NOMO-1 treated with DMSO at 0.1 percent for 48 hours (cell line): ENCODE data around the gene EAF1.
A peak's percentile ranks its signal among the peaks of the same experiment; 100 is the strongest.
"Not testable (repeated sequence)": the region's sequence is repeated elsewhere in the genome, so short reads cannot be mapped to it uniquely, and the experiment has no call there.

ENCODE experiments used
- DNase-seq: peaks from one replicate; lab custom pipeline; 2025; ENCODE audit not compliant: unreplicated experiment; lab: John Stamatoyannopoulos, UW

EAF1 gene

DNA sequence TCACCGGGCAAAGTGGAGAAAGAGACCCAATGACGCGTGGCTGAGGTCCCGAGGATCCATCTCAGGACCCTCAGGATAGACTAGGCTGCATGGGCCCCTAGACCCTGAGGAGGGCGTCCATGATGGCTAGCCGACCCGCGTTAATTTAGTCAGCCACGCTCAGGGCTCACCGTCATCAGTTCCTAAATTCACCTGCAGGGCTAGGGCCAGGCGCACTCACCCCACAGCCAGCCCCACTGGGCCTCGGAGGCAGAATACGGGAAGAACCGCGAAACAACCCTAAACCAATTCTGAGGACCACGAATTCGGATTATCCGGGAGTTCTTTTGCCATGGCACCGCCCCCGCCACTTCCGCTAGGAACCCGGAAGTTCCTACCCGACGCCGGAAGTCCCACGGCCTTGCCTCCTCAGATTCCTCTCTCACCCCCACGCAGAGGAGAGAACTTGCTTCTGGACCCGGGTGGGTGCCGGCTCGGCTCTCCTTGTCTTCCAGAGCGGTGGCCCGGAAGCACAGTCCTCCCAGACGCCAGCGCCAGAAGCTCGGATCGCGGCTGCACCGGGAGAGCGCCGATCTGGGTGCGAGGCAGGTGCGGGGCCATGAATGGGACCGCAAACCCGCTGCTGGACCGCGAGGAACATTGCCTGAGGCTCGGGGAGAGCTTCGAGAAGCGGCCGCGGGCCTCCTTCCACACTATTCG lies at the start of gene EAF1, which contains the start of gene METTL6:
Gene EAF1, plus strand, starts transcription at position 417 of the 699 bp plus-strand sequence. Its CDS starts 182 bp downstream, at position 599.
Gene METTL6, minus strand, starts transcription at position 363 of the 699 bp plus-strand sequence. CDS start 1,033 bp downstream, outside the sequence.
- peak; percentile 73 for DNase-seq

DNA sequence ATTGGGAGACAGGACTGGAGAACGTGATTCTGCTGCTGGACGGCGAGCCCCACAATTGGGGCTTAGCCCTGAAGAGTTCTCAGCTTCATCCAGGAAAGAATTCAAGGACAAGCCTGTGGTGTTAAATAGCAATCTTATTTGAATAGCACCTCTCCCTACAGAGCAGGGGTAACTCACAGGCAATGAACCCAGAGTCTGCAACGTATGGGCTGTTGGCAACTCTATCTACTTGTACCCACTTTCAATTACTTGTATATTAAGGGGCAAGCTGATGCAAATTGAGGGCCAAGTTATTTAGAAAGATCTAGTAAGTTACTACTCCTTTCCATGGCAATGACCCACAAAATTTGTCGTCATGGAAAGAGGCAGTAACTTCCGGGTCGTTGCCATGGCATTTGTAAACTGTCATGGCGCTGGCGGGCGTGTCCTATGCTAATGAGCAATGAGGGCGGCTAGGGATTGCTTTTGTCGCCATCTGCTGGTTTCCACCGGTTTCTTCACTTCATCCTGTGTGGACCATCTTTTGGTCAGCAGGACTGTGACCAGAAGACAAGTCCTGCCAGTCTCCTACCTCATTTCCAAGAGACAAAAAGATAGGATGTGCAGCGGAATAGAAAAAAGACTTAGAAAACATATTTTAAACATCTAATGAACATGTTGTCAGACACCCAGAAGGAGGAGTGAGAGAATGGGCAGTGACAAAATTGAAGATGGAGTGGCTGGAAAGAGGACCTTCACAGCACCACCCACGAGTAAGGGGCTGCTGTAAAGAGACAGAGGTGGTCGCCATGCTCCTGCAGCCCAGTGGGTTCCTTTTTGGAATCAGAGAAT lies 49.2 kb upstream of the EAF1 start:
- DNase-seq, result peak; percentile 88

DNA sequence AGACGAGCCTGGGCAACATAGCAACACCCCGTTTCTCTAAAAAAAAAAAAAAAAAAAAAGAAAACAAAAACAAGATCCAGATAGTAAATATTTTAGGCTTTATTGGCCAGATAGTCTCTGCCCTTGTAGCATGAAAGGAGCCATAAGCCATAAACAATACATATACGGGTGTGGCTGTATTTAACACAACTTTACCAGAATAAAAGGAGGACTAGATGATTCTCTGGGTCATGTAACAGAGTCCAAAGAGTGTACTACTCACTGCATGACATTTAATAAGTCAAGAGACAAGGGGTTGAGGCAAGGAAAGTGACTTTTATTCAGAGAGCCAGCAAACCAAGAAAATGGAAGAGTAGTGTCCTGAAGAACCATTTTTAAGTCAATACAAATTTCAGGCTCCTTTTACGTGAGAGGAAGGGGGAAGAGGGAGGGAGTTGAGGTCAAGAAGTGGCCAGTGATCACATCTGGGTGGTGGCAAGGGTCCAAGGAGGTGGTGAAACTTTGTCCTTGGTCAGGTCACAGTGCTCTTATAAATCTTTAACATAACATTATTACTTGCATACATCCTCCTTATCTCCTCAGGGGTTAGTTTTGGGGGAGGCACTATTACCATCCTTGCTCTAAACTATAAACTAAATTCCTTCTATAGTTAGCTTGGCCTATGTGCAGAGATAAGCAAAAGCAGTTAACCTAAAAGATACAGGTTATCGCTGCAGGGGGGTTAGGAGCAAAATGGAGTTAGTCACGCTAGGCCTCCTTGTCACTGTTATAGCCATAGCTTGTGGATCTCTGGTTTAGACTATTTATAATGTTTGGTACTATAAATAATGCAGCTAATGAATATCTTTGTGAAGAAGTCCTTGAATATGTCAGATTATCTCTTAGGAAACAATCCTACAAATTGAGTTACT lies 46.2 kb upstream of the EAF1 start:
- no peak for DNase-seq

DNA sequence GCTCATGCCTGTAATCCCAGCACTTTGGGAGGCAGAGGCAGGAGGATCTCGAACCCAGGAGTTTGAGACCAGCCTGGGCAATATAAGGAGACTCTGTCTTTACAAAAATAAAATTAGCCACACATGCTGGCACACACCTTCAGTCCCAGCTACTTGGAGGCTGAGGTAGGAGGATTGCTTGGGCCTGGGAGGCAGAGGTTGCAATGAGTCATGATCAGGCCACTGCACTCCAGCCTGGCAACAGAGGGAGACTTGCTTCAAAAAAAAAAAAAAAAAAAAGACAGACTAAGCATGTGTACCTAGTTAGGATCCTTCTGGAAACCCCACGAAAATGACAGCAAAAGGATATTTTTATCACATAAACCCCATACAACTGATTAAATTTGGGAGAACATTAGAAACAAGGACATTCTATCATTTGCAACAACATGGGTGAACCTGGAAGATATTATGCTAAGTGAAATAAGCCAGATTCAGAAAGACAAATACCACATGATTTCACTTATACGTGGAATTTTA lies 44.9 kb upstream of the EAF1 start:
- no peak for DNase-seq

DNA sequence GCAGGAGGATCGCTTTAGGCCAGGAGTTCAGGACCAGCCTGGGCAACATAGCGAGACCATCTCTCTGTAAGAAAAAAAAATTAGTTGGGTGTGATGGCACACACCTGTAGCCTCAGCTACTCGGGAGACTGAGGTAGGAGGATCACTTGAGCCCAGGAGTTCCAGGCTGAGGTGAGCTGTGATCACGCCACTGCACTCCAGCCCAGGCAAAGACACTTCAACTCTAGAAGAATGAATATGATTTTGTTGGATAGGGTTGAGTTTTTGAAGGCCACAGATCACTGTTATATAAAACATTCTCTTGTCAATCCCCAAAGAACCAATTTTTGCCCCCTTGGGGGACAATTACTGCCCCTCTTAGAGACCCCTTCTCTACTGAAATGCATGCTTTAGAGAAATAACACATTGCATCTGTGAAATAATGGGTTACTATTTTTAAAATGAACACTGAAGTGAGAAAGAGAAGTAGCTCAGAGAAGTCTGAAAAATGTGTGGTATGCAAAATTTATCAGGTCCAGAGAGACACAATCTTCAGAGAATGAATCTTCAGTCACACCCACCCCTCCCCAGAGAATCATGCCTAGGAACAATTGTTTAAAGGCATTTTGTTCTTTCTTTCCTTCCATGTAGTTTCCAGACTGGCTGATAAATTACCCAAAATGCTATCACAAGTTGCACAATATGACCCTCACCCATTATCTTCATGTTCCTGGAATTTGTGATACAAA lies 42.7 kb upstream of the EAF1 start:
- DNase-seq, result peak; percentile 16

DNA sequence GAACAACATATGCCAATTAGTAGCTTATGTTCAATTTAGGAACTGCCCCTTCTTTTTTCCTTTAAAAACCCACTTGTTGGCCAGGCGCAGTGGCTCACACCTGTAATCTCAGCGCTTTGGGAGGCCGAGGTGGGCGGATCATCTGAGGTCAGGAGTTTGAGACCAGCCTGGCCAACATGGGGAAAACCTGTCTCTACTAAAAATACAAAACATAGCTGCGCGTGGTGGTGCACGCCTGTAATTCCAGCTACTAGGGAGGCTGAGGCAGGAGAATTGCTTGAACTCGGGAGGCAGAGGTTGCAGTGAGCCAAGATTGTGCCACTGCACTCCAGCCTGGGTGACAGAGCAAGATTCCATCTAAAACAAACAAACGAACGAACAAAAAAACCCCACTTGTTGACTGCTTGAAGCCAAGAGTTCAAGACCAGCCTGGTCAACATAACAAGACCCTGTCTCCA lies 42.1 kb upstream of the EAF1 start:
- not testable (repeated sequence) for DNase-seq

DNA sequence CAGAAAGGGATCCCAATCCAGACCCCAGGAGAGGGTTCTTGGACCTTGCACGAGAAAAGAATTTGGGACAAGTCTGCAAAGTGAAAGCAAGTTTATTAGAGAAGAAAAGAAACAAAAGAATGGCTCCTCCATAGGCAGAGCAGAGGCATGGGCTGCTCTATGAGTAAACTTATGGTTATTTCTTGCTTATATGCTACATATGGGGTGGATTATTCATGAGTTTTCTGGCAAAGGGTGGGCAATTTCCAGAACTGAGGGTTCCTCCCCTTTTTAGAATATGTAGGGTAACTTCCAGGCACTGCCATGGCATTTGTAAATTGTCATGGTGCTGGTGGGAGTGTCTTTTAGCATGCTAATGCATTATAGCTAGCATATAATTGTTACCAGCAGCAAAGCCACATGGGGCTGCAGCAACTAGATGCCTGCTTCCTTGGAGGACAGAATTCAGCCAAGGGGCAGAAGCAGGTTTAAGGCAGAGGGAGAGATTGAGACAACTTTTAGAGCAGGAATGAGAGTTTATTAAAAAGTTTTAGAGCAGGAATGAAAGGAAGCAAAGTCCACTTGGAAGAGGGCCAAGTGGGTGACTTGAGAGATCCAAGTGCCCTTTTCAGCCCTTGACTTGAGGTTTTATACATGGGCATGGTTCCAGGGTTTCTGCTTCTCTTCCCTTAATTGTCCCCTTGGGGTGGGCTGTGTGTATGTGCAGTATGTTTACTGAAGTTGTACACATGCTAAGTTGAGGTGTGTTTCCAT lies 41.3 kb upstream of the EAF1 start:
- no peak for DNase-seq

DNA sequence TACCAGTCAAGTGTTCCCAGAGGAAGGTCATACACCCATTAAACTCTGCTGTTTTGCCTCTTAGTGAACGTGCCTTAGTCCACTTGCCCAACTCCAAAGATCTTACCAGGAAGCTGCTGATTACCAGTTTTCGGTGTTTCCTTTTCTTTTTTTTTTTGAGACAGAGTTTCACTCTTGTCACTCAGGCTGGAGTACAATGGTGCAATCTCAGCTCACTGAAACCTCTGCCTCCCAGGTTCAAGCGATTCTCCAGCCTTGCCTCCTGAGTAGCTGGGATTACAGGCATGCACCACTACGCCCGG lies 40.8 kb upstream of the EAF1 start:
- DNase-seq, result peak; percentile 52

DNA sequence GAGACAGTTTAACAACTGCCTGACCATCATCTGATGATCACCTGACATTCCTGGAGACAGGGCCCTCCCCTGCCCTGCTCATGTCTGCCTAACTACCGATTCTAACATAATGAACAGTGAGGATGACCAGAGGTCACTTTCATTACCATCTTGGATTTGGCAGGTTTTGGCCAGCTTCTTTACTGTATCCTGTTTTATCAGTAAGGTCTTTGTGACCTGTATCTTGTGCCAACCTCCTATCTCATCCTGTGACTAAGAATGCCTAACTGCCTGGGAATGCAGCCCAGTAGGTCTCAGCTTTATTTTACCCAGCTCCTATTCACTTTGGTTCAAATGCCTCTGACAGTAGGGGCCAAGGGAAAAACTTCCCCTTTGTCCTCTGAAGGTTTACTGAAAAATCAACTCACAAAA lies 40.2 kb upstream of the EAF1 start:
- DNase-seq, result no peak

DNA sequence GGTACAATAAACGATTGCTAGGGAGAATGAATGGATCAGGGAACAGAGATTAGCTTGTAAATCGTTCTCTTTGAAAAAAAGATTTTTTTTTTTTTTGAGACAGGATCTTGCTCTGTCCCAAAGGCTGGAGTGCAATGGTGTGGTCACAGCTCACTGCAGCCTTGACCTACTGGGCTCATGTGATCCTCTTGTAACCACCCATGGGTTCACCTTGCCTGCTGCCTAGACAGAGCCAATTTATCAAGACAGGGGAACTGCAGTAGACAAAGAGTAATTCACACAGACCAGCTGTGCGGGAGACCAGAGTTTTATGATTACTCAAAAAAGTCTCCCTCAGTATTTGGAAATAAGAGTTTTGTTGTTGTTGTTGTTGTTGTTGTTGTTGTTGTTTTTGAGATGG lies 39.7 kb upstream of the EAF1 start:
- DNase-seq, result no peak

DNA sequence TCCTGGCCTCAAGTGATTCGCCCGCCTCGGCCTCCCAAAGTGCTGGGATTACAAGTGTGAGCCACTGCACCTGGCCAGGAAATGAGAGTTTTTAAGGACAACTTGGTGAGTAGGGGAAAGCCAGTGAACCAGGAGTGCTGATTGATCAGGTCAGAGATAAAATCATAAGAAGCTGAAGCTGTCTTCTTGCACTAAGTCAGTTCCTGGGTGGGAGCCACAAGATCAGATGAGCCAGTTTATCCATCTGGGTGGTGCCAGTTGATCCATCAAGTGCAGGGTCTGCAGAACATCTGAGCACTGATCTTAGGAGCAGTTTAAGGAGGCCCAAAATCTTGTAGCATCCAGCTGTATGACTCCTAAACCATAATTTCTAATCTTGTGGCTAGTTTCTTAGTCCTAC lies 39.1 kb upstream of the EAF1 start:
- not testable (repeated sequence) for DNase-seq

DNA sequence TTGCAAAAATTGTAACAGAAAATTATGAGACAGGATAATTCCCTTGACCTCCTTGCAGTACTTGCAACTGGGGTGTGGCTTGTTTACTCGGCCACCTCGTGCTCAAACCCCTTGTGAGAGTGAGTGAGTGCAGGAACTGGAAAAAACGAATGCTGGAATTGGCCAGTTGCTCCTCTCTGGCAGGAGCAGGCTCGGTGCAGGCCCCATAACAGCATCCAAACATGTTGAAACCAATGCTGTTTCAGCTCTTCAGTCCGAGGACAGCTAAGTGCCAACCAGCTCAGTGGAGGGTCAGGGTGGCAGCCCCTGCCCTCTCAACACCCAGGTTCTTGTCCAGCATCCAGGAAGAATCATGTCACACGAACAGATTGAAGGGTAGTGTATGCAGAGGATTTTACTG lies 36.9 kb upstream of the EAF1 start:
- no peak for DNase-seq

DNA sequence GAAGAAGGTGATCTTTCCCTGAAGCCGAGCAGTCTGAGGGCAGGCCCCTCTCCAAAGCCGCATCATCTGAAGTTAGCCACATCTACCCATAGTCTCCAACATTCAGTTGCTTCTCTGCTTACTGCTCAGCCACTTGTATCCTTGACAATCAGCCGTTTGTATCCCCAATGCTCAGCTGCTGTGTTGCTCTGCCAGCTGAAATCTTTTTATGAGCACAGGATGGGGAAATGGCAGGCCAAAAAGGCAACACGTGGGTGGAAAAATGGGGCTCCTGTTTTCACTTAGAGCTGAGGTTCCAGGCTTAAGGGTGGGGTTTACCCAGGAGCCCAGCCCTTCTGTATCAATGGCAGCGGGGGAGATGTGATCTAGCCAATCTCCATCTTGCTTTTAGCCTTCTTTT lies 36.4 kb upstream of the EAF1 start:
- DNase-seq, result no peak

DNA sequence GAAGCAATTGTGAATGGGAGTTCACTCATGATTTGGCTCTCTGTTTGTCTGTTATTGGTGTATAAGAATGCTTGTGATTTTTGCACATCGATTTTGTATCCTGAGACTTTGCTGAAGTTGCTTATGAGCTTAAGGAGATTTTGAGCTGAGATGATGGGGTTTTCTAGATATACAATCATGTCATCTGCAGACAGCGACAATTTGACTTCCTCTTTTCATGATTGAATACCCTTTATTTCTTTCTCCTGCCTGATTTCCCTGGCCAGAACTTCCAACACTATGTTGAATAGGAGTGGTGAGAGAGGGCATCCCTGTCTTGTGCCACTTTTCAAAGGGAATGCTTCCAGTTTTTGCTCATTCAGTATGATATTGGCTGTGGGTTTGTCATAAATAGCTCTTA lies 34.1 kb upstream of the EAF1 start:
- not testable (repeated sequence) for DNase-seq

DNA sequence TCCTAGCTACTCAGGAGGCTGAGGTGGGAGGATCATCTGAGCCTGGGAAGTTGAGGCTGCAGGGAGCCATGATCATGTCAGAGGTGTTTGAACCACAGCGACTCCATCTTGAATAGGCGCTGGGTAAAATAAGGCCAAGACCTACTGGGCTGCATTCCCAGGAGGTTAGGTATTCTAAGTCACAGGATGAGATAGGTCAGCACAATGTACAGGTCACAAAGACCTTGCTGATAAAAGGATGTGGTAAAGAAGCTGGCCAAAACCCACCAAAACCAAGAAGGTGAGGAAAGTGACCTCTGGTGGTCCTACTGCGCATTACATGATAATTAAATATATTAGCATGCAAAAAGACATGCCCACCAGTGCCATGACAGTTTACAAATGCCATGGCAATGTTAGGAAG lies 28.7 kb upstream of the EAF1 start:
- not testable (repeated sequence) for DNase-seq

DNA sequence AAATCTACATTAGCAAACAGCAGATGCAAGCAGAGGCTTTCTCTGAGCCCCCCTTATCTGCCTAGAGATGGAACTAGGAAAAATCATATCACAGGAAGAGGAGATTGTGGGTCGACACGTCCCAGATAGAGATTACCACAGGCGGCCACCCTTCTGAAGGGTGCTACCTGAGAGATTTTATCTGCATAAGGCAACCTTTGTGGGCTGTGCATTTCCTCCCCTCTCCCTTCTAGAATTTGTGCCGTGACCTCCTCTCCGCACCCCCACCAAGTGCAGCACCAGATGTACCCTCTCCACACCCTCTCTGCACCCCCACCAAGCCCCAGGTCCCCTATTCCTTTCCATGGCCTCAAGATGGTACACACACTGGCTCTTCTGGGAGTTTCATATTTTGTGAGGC lies 27.4 kb upstream of the EAF1 start:
- DNase-seq, result no peak

DNA sequence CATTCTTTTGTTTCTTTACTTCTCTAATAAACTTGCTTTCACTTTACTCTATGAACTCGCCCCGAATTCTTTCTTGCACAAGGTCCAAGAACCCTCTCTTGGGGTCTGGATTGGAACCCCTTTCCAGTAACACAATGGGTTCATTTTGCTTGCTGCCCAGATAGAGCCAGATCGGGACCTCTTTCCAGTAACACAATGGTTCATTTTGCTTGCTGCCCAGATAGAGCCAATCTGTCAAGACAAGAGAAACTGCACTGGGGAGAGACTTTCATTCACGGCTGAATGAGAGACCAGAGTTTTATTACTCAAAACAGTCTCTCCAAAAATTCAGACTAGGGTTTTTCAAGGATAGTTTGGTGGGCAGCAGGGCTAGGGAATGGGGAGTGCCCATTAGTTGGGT lies 25.5 kb upstream of the EAF1 start:
- no peak for DNase-seq

DNA sequence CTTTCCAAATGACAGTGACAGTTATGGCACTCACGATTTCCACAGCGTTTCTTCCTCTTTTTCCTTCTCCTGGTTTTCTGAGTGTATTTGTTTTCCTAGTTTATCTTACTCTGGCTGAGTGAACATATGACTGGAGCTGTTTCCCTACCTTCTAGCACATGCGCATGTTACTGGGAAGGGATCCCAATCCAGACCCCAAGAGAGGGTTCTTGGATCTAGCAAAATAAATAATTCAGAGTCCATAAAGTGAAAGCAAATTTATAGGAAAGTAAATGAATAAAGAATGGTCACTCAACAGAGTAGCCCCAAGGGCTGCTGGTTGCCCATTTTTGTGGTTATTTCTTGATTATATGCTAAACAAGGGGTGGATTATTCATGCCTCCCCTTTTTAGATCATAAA lies 23.9 kb upstream of the EAF1 start:
- DNase-seq, result no peak

DNA sequence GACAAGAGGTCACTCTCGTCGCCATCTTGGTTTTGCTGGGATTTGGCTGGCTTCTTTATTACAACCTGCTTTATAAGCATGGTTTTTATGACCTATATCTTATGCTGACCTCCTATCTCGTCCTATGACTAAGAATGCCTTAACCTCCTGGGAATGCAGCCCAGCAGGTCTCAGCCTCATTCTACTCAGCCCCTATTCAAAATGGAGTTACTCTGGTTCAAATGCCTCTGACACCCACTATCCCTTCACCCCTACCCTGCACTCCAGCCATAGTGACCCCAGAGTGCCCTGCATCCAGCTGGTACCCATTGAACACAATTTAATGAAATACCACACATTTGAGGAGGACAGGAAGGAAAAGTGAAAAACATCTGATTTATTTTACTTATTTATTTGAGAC lies 23.4 kb upstream of the EAF1 start:
- no peak for DNase-seq

DNA sequence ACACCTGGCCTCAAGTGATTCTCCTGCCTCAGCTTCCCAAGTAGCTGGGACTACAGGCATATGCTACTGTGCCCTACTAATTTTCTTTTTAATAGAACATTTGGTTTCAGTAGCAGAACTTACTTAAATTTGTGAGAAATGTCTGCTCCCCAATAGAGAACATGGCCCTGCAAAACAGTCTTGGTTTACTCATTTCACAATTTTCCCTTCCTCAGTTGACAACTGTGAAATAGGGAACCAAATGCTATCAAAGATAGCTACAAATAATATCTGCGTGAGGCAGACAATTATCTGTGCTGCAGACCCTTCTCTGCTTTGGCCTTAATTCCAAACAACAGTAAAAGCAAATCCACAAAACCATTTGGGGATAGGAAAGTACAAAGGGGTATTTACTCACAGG lies 22.6 kb upstream of the EAF1 start:
- DNase-seq, result peak; percentile 37
